Activated T-cell treated with anti-CD3 and anti-CD28 coated beads, Interleukin-2, amount 50 U/mL, for 24 hours (primary cell): ENCODE measurements around the gene KRTAP29-1.
"Not testable (repeated sequence)": the region's sequence is repeated elsewhere in the genome, so short reads cannot be mapped to it uniquely, and the experiment has no call there.

Experiments used
- DNase-seq: peaks from one replicate; pipeline ENCODE4 v3.0.0-alpha.2; 2020
- H3K27ac Mint-ChIP-seq: 2 replicates; pipeline ENCODE4 v1.8.0; 2020; ENCODE audit warnings: mild to moderate bottlenecking, mixed read lengths
- H3K27me3 Mint-ChIP-seq: 2 replicates; pipeline ENCODE4 v1.8.0; 2020; ENCODE audit warnings: mixed read lengths
- H3K36me3 Mint-ChIP-seq: 2 replicates; pipeline ENCODE4 v1.8.0; 2020; ENCODE audit warnings: low read depth, mixed read lengths
- H3K4me1 Mint-ChIP-seq: 2 replicates; pipeline ENCODE4 v1.8.0; 2020; ENCODE audit warnings: low read depth, mixed read lengths
- H3K4me3 Mint-ChIP-seq: 2 replicates; pipeline ENCODE4 v1.8.0; 2020; ENCODE audit warnings: mild to moderate bottlenecking, moderate library complexity, mixed read lengths
- H3K9me3 Mint-ChIP-seq: 2 replicates; pipeline ENCODE4 v1.8.0; 2020; ENCODE audit warnings: mixed read lengths

KRTAP29-1 gene

GRCh38 chr17:41255381-41256290 is 47.0 kb downstream of the KRTAP29-1 start, which contains the start of gene KRTAP9-9:
Gene KRTAP9-9, plus strand, starts transcription at chr17:41255384.
- H3K4me1 Mint-ChIP-seq, H3K4me3 Mint-ChIP-seq, H3K9me3 Mint-ChIP-seq, H3K36me3 Mint-ChIP-seq, DNase-seq, H3K27ac Mint-ChIP-seq: not testable (repeated sequence)
- H3K27me3 Mint-ChIP-seq: peaks cover 37% of the 10 kb centered on the region

GRCh38 chr17:41254861-41255260 is 47.8 kb downstream of the KRTAP29-1 start:
- Mint-ChIP-seq H3K36me3 (no peaks in the 10 kb centered on the region), H3K4me3 (no peak overlapping the region), H3K4me1 (no peaks in the 10 kb centered on the region), H3K27ac (no peak overlapping the region), H3K9me3 (no peaks in the 10 kb centered on the region), H3K27me3 (peaks cover 29% of the 10 kb centered on the region)
- DNase-seq: no peak
